GM19324 (cell line): ENCODE data around the gene MYO1E.
A peak's percentile ranks its signal among the peaks of the same experiment; 100 is the strongest.
"Not testable (repeated sequence)": the region's sequence is repeated elsewhere in the genome, so short reads cannot be mapped to it uniquely, and the experiment has no call there.

Source experiments
- ATAC-seq: cut with Tn5 transposase; IDR thresholded peaks from one replicate; pipeline ENCODE4 v1.9.1; 2021; ENCODE audit warnings: mild to moderate bottlenecking, moderate library complexity; ENCODE audit not compliant: unreplicated experiment, low FRiP score

MYO1E gene

DNA sequence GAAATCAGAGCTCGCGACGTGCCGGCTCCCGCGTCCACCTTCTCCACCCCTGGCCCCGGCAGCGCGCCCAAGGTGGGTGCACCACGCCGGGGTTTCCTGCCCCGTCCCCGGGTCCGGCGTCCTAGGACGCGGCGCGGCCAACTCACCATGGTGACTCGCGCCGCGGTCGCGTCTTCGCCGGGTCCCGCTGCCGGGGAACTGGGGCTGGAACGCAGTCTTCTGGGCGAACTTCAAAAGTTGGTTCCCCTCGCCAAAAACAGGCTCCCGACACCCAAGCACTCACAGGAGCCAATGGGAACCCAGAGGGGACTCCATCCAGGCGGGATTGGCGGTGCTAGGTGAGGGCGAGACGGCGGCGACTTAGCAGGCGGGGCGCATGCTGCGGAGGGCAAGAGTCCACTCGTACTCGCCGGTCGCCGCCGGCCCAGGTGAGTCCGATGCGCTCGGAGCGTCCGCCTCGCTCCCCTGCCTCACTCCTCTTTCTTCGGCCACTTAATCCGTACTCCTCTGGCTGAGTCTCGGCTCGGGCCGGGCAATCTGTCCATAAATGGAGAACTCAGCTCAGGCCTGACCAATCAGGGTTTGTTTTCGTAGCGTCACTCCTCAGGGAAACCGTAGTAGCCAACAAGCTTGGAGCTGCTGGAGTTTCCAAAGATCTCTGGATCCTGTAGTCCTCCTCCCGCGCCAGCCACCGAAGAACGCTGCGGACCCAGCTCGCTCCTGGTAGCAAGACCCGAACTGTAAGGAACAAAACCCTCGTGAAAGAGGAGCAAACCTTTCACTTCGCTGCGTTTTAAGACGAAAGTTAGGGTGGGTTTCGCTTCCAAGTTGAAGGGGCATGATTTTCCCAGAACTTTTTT, at the start of gene MYO1E:
Gene MYO1E, minus strand, starts transcription at position 520 of the 860 bp plus-strand sequence. Its CDS starts 371 bp downstream, at position 149.
- peak; percentile 43 for ATAC-seq

DNA sequence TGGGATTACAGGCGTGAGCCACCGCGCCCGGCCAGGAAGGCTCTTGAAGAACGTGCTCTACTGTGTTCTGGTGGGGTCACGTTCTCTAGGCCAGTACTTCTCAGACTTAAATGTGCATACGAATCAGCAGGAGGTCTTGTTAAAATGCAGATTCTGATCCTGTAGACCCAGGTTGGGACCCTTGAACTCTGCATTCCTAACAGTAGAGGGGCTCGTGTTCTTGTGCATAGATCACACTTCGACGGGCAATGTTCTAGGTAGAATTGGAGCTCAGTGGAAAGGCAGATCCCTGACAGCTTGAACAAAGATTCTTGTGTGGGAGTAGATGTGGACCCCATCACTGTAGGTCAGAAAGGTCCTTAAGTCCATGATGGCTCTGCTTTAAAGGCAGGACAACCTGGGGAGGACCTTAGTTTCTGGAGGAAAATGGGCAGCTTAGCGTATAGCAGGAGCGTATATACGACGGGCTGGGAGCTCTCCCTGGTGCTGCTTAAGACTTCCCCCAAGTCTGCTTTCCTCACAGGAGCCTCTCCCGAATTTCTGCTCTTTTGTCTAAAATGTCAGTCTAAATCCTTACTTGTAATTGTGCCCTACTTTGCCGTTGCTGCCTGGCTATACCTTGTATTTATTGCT, 48.4 kb upstream of the MYO1E start:
- no peak for ATAC-seq

DNA sequence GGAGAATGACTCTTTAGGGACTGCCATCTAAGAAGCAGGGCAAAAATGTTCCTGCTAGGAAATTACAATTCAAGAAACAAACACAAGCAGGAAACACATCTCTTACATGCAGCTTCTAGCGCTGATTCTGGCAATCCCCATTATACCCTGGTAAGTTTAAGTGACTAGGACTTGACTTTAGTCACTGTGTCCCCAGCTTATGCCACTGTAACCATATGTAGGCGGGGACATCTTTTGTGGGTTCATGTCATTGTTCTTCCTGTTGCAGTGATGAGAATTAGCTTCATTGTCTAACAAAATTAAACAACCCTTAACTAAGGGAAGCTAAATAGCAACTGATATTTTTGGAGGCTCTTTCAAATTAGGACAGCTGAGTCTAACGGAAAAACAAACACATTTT, 47.4 kb upstream of the MYO1E start:
- no peak for ATAC-seq

DNA sequence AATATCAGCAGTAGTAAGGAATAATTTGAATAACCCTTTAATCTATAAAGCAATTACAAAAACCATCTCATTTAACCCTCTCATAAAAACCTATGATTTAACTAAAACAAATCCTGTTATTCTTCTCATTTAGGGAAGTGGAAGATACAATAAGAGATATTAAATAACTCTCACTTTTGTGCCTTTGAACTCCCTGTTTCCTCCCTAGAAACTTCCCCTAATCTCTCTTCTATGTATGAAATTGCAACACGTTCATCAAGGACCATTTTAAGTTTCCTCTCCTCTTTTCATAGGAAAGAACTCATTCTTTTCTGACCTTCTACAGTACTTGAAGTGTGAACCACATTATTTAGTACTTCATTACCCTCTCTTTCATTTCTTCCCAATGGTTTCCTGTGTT, 46.5 kb upstream of the MYO1E start:
- no peak for ATAC-seq

DNA sequence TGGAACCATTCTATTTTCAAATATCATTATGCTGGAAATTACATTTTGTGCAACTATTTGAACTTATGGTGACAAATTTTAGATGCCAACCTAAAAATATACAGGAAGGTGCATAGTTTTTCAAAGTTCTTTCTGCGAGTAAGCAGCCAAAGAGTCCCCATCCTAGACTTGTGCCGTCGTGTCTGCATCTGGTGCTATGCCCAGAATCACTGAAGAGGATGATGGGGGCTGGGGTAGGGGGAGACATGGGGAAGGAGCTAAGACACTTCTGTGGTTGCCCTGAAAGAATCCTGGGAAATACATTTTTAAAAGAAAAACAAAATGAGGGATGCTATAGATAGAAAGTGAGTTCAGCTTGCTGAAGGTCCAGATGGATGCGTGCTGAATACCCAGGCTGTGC, 44.1 kb upstream of the MYO1E start:
- ATAC-seq: no peak

DNA sequence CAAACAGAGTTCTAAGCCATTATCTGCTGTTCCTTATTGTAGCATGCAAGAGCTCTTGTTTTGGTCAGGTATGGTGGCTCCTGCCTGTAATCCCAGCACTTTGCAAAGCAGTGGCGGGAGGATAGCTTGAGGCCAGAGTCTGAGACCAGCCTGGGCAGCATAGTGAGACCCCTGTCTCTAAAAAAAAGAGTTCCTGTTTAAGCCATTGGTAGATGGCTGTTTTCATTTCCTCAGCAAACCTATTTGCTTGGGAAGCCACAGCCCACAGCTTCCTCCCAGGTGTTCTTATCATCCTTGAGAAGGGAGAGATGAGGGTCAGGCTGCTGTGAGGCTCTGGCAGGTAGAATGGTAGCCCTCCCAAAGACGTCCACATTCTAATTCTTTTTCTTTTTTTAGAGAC, 40.9 kb upstream of the MYO1E start:
- ATAC-seq: no peak

DNA sequence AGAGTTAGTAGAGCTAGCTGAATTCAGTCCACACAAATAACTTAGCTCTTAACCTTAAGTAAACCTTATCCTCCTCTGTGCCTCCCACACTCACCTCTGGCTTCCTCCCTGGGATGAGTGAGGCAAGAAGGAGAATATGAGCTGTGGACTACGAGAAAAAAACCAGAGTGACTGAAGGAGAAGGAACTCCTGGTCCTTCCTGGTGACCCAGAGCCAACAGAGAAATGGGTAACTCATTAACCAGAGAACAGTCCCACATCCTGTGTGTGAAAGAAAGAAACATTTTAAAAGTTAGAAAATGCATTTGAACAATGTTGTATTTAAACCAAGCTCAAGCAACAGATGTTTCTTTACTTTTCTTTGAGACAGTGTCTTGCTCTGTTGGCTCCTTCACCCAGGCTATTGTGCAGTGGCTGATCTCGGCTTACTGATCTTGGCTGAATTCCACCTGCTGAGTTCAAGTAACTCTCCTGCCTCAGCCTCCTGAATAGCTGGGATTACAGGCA, 37.8 kb upstream of the MYO1E start:
- ATAC-seq: no peak

DNA sequence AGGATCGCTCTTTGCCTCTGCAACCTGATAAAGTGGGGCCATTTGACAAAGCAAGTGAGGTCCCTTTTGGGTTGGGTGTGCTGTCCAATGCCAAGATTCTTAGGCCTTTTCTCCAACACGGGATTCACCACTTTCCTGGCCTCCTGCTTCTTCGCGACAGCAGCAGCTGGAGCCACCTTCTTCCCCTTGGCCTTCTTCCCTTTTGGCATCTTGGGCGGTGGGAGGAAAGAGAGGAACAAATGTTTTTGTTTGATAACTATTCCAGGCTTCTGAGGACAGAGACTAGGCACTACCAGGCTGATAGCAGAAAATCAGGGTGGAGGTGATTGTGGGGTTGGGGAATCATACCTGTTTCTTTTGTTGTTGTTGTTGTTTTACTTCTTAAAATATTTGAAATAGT, 35.3 kb upstream of the MYO1E start:
- ATAC-seq: no peak

DNA sequence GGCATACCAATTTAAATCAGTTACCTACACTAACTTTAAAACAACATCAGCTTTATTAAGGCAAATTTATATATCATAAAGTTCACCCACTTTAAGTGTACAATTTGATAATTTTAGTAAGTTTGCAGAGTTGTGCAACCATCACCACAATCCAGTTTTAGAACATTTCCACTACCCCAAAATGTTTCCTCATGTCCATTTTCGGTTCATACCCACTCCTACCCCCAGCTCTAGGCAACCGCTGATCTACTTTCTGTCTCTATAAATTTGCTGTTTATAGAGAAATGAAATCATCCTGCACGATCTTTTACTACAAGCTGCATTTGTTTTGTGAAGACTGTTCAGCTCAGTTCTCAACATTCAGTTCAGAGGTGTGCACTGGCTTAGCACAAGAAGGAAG, 33.8 kb upstream of the MYO1E start:
- no peak for ATAC-seq

DNA sequence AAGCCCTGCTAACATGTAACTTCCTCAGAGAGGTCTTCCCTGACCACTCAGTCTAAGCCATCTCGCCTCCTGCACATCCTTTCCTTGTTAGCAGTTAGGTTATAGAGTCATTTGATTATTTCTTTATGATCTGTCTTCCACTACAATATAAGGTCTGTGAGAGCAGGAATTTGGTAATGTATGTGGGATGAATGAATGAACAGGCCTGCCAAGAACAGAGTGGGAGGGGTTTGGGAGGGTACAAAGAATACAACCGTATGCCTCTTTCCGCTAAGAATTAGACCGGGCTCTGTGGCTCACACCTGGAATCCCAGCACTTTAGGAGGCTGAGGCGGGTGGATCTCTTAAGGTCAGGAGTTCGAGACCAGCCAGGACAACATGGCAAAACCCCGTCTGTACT, 32.4 kb upstream of the MYO1E start:
- ATAC-seq: no peak

DNA sequence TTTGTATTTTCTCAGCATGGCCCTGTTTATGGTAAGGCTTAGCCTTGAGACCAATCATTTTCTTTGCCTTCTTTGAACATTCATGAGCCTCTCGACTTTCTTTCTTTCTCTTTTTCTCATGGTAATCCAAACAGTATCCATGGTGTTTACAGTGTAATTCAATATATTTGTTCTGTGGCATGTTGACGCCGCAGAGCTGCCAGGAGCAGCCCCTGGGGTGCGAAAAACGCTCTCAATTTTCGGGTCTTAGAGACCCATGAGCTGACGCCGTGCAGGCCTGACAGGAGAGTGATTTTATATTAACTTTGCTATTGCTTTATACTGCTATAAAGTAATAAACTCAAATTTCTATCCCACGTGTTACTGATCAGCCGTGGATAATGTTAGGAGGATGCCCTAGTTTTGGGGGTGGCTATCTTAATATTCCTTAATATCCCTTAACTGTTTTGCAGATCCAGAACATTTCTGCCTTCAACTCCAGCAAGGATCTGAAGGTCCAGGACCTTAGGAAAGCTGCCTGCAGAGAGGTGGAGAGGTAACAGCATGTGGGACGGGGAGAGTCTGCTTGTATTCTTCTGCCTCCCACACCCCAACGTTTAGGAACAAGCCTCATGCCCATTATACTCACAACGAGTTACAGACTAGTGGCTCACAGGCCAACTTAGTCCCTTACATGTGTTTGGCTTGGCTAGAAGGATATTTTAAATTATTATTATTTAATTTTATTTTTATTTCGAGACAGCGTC, 29.3 kb upstream of the MYO1E start:
- ATAC-seq: no peak

DNA sequence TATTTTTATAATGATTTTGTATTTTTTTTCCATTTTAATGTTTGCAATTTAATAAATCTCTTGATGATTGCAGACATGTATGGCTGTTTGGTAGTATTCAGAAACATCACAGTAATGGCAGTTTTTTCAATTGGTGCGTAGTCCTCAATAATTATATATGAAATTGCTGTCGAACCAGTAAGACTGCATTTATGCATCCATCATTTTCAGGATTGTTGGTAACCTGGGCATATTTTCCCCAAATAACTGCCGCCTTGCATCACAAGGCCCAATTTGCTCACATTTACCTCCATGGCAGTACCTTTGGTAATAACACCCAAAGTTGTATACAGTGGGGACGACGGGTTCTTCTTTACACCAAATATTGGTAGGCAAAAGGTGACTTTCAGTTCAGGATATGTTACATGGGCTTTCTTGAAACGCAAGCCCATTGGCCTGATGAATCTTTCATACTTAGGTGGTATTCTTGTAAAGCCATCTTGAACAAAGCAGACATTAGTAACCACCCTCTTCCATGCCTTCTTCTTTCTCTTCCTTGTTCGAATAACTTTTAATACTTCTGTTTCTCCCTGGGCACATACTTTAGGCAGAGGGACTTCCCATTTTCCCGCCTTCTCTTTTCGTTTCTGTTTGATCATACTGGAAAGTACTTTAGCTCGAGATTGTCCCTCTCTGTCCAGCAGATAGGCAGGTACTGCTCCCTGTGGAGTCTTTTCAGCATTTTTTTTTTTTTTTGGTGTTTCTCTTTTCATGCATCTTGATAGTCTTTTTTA, 28.6 kb upstream of the MYO1E start:
- not testable (repeated sequence) for ATAC-seq

DNA sequence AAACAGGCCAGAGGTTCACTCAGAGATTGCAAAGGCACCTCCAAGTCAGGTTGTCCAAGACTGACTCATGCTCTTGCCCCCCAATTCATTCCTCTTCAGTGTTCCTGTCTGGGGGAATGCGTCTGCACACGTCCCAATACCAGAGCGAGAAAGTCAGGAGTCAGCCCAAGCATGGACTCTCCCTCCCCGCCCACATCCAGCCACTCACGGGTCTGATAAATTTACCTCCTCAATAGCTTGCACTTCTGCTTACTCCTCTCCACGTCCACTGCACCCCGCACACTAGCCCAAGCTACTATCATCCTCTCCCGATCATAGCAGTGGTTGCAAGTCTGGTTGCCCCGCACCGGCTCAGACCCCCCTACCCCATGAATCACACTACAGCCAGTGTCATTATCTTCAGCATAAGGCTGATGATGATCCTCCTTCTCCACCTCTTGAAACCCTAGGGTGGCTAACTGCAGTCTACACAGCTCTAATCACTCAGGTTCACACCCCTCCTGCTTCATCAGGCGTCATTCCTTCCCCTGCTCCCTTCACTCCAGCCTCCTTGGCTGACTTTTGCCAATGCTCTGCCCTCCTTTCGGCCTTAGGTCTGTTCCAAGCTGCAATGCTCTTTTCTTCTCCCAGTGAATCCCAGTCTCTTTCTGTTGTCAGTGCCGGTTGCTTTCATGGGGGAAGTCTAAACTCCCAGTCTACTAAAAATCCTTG, 27.6 kb upstream of the MYO1E start:
- no peak for ATAC-seq

DNA sequence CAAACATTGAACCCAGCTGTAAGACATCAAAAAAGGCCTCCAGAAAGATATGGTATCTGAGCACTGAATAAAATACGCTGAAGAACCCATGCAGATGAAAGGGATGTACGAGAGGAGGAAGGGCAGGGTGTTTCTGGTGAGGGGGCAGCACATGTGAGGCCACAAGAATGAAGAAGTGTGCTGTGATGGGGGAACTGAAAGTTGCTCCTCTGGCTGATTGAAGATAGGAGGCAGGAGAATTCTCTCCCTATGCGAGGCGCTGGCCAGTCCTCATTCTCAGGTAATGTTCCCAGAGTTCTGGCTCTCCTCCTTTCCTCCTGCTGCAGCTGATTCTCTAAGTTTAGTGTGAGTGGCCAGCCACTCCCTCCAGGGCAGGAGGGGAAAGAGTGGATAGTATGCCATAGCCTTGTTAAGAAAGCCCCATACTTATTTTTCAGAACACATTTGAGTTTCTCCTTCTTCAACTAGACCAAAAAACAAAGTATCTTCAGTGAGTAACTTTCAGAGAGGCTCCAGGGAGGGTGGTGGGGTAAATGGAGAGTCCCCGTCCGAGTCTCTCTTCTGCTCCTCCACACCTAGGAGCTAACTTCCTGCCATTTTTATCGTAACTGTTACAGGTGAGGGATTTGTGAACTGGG, 26.9 kb upstream of the MYO1E start:
- ATAC-seq: peak; percentile 71

DNA sequence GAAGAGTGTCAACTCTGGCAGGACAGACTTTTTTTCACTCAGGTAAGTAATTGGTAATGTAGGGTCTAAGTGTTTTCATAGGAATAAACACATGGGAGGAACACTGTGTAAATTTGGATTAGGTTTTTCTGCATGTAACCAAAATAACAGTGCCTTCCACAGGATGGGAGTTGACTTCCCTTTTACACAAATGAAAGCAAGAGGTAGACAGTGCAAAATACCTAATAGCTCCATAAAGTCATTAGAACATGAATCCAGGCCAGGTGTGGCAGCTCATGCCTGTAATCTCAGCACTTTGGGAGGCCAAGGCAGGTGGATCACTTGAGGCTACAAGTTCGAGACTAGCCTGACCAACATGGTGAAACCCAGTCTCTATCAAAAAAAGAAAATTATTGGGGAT, 25.5 kb upstream of the MYO1E start:
- no peak for ATAC-seq

DNA sequence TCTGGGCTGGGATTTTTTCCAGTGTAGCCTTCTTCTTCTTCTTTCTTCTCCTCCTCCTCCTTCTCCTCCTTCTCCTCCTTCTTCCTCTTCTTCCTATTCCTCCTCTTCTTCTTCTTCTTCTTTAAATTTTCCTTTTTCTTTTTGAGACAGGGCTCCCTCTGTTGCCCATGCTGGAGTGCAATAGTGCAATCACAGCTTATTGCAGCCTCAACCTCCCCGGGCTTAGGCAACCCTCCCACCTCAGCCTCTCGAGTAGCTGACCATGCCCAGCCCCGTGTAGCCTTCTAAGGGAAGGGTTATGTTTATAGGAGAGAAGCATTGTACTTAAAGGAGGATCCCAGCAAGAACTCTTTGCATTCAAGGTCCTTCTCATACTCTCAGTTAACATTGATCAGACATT, 24.0 kb upstream of the MYO1E start:
- ATAC-seq: no peak

DNA sequence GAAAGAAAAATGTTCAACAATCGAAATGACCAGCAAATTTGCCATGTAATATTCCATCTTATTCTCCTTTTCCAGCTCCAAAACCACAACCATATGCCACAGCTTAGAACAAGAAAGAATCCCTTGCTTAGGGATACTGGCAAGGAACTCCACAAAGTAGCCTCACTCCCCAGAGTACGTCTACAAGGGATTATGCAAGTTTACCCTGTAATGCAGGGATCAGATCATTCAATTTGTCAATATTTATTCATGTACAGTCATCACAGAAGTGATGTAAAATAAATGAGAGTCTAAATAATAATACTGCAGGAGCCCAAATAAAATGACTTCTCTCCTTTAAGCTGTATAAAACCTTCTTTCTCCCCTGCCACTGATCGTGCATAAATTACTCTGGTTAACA, 23.5 kb upstream of the MYO1E start:
- no peak for ATAC-seq

DNA sequence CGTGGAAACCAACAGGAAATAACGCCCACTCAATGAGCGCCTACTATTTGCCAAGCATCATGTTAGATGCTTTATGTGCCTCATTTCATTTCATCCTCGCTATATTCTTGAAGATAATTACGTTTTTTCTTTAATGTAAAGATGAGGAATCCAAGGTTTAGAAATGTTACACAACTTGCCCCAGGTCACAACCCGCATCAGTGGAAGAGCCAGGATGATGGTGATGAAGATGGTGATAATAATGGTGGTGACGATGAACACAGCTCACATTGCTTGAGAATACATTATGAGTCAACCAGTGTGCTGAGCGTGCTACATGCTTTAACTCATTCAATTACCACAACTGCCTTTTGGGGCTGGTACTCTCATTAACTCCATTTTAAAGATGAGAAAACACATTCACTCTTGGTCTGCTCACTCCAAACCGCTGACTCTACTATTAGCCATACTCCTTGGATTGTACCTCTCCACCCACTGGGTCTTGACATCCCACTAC, 21.5 kb upstream of the MYO1E start:
- no peak for ATAC-seq

DNA sequence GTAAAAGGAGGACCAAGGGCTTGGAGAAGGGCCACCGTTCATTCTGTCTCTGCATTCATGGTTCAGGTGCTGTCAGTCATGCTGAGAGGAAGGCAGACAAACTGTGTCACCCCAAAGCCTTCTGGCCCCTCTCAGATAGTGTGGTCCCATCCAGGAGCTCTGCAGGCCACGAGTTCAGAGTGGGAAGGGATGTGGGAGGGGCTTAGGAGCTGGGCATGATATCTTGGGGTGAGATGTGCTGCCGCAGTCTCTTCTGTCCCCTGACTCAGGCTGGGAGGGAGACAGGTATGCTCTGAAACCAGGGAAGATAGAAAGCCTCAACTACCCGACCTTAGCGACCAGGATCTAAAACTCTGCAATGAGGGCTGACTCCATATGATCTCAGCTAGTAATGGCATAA, 19.6 kb upstream of the MYO1E start:
- ATAC-seq: no peak
